Hematopoietic multipotent progenitor cell treated with erythropoietin and hydrocortisone succinate and interleukin-3 and kit ligand, for 8 days (in vitro differentiated cells): ENCODE results near the gene ZNF581.

Experiments
- DNase-seq: peaks from one replicate; pipeline ENCODE4 v3.0.0-alpha.2; 2015

Gene ZNF581

DNA sequence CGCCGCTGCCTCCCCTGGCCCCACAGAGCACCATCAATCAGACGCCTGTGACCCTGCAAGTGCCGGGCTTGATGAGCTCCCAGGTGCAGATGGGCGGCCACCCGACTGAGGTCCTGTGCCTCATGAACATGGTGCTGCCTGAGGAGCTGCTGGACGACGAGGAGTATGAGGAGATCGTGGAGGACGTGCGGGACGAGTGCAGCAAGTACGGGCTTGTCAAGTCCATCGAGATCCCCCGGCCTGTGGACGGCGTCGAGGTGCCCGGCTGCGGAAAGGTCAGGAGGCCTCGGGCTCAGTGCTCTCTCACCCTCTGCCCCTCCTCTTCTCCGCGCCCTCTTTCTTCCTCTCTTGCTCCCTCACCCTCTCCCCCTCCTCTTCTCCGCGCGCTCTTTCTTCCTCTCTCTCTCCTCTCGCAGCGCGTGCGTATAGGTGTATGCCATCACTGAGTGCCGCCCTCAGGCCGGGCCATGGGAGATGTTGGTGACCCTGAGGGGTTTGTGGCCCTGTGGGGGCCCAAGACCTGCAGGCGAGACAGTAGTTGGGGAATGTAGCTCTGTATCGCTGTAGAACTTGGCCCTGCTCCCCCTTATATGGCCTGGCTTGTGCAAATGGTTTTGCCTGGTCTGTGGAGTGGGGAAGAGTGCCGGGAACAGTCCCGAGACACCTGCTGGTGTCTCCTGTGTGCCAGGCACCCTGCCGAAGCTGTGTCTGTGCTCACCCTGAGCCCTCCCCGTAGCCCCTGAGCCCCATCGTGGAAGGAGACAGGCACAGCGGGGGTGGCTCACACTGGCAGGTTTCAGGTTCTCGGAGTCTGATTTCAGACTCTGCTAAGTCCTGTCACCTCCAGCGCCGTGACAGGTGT is 26.2 kb downstream of the ZNF581 start:
- DNase-seq, result no peak

GRCh38 chr19:55670280-55671053 is 27.0 kb downstream of the ZNF581 start:
- no peak for DNase-seq

DNA sequence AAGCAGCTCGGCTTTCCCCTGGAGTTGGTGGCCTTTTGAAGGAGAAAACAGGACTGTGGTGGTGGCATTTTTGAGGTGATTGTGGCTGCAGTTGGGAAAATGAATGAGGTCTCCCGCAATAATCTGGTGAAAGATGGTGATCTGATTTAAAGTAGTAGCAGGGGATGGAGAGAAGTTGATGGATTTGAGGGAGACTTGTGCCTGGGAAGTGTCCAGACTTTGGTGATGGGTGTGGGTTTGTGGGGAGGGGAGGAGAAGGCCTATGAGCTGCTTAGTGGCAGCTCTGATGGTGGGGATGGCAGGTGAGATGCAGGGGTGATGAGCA is 27.6 kb downstream of the ZNF581 start:
- no peak for DNase-seq

DNA sequence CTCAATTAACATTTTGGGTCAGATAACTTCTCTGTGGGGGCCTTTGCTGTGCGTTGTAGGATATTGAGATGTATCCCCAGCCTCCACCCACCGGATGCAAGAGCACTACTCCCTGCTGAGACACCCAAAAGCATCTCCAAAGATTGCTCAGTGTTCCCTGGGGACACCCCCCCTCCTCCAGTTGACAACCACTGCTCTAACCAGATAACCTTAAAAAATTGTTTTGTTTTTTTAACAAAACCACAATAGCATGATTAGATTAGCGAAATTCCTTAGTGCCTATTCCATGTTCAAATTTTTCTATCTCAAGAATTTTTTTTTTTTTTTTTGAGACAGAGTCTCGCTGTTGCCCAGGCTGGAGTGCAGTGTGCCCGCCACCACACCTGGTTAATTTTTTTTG is 29.0 kb downstream of the ZNF581 start:
- DNase-seq, result peak; percentile 27

GRCh38 chr19:55673465-55673864 is 30.0 kb downstream of the ZNF581 start:
- no peak for DNase-seq

DNA sequence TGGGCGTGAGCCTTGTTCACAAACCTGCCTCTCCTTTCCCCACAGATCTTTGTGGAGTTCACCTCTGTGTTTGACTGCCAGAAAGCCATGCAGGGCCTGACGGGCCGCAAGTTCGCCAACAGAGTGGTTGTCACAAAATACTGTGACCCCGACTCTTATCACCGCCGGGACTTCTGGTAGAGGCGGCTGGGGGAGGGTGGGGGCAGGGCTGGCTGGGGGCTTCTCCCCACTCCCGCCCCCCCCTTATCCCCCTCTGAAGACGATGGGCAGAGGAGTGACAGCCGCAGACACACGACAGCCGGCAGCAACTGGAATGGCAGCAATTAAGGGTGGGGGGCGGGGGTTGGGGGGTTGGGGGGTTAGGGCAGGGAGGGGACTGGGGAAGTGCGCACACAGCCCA is 30.4 kb downstream of the ZNF581 start:
- no peak for DNase-seq

DNA sequence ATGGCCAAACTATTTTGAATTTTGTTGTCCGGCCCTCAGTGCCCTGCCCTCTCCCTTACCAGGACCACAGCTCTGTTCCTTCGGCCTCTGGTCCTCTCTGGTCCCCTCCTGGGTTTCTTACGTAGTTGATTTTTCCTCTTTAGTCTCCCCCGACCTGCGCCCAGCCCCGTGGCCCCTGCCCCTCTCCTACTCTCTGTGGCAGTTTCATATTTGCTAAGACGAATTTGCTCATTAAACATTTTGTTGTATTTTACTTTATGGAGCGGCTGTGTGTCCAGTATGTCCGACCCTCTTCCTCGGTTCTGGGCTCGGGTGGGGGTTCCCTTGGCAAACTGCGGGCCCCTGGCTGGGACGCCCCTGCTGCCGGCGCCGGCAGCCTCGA is 31.0 kb downstream of the ZNF581 start:
- no peak for DNase-seq

DNA sequence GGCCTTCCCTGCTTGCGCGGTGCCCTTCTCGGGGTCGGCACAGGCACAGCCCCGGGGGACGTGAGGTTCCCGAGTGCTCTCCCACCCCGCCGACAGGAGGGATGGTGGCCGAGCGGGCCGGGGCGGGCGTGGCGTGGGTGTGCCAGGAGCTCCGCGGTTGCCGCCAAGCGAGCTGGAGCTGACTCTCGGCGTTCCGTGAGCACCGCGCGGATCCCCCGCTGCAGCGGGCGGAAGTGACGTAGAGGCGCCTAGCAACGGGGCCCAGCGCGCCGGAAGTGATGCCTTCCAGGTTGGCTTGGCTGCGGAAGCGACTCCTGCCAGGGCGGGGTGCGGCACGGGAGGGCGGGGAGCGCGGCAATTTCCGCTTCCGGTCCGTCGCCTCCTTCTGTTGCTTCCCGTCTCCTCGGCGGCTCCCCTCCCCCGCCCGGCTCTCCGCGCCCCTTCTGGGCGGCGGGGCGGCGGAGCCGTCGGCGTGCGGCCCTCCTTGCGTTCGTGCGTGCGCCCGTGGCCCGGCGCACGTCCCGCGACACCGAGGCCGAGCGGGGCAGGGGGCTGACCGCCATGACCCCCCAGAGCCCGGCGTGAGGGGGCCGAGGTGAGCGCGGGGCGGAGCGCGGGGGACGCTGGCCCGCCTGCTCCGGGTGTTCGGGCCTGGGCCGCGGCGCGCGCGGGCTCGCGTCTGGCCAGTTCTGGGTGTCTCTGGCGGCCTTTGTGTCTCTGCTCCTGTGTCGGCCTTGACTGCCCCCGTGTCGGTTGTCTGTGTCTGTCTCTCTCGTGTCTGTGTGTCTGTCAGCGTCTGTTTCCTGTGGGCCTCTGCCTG is 31.6 kb downstream of the ZNF581 start, which contains the start of gene EPN1:
Gene EPN1, plus strand, starts transcription at position 386 of the 820 bp plus-strand sequence. CDS start 3,402 bp downstream, outside the sequence.
- DNase-seq, result peak; percentile 97

DNA sequence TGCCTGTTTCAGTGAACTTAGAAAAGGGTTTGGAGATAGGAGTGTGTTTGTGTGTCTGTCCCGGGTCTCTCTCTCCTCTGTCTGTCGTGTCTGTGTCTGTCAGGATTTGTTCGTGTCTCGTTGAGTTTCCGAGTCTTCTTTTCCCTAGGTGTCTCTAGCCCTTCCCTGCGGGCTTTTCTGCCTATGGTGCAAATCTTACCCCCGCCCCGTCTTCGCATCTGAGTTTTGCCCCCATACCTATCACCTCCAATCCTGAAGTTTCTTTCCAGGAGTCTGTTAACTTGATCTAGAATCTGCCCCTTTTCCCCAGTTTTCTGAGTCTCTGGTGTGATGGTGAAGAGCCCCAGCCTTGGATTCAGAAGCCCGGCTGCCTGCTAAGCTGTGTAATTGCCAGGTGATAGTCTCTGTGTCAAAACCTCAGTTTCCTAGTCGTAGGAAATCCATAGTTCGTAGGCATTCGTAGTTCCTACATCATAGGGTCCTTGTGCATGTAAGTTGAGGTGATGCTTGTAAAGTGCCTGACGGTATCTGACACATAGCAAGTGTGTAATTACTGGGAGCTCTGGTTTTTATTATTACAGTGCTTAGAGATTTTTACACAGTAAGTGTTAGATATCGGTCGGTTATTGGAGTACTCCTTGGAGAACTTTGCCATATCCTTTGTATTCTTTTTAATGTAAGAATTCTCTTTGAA is 32.4 kb downstream of the ZNF581 start:
- DNase-seq, result no peak

- peak; percentile 91 for DNase-seq
Measured at GRCh38 chr19:55676383-55676782, 32.9 kb downstream of the ZNF581 start.

DNA sequence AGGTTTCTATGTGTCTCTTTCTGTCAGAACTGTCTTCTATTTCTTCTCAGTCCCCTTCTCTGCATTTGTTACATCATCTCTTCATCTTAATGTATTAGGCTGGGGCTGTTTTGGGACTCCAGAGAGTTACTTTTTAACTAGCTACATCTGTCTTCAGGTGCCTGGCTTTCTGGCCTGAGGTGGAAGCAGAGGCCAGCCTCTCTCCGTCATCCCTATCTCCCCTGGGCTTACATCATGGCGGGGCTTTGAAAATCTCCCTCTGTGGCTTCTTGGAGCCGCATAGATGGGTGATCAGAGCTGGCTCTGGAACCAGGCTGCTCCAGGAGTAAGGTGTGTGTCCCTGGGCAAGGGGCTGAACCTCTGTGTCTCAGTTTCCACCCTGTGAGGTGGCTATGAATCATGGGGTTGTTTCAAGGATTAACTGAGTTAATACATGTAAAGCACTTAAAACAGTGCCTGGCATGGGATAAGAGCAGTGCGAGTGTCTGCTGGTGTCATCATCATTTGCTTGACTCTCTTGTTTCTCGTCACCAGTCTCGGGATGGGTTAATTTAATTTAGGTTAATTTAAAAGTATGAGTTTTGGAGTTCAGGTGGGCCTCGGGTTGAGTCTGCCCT is 33.5 kb downstream of the ZNF581 start:
- no peak for DNase-seq

- no peak for DNase-seq
Measured at GRCh38 chr19:55677572-55678028, 34.2 kb downstream of the ZNF581 start.

GRCh38 chr19:55678121-55678671 is 34.7 kb downstream of the ZNF581 start:
- no peak for DNase-seq

DNA sequence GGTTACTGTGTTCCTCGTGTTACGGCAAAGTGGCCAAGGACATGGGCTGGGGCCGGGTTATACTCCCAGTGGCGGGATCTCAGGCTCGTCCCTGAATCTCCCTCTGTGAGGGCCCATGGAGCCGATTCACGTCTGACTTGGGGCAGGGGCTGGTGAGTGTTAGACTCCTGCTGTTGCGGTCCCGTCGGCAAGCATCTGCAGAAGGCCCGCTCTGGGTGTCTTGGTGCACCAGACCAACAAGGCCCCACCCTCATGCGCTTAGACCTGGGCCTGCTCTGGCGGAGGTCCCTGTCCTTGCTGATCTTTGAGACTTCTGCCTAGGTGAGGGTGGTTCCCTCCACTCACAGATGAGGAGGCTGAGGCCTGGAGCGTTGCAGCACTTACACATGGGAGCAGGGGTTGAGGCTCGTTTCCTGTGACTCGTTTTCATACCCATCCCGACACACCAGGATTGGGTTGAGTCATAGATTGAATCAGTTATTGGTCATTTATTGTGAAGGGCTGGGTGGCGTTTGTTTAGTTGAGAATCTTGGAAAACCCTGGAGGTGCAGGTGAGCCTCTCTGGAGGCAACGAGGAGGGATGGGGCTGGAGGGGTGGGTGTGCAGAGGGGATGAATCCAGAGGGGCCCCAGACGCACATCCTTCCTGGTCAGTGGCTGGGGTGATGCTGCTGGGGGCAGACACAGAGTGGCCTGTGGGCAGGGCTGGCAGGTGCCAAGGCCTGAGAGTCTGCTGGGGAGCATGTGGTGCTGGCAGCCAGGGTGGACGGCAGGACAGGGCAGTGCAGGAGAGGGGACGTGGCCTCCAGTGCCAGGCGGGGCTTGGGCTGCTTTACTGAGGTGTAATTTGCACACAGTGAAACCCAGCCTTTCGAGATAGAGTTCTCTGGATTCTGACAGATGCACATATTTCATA is 36.2 kb downstream of the ZNF581 start:
- DNase-seq, result no peak

DNA sequence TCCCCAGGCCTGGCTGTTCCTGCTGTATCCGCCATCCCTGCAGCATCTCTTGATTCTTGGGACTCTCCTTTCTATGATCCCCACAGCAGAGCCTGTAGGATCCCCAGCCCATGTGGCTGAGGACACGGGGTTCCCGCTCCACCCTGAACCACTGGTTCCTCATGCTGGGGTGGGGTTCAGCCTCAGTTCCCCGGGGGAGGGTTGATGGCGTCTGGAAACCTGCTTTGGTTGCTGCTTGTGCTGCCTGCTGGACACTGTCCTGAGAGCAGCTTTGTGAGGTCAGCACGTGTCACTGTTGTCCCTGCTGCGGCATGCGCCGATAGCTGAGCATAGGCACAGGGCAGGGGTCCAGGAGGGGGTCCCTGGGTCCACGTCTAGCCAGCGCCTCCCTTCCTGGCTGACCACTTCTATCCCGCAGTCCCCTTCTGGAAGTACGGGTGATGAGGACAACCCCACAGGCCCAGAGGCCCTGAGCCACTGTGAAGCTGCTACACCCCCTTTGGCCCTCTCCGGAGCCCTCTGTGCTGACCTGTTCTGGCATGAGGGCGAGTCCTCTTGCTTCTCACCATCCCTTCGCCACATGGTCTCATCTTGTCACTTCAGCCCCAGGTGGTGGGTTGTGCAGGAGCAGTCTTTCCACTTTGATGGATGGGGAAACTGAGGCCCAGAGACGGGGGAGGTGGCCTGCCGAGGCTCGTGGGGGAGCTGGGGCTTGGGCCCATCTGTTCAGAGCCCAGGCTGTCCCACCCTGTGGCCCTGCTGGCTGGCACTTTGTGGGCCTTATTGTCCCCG is 37.1 kb downstream of the ZNF581 start:
- no peak for DNase-seq

DNA sequence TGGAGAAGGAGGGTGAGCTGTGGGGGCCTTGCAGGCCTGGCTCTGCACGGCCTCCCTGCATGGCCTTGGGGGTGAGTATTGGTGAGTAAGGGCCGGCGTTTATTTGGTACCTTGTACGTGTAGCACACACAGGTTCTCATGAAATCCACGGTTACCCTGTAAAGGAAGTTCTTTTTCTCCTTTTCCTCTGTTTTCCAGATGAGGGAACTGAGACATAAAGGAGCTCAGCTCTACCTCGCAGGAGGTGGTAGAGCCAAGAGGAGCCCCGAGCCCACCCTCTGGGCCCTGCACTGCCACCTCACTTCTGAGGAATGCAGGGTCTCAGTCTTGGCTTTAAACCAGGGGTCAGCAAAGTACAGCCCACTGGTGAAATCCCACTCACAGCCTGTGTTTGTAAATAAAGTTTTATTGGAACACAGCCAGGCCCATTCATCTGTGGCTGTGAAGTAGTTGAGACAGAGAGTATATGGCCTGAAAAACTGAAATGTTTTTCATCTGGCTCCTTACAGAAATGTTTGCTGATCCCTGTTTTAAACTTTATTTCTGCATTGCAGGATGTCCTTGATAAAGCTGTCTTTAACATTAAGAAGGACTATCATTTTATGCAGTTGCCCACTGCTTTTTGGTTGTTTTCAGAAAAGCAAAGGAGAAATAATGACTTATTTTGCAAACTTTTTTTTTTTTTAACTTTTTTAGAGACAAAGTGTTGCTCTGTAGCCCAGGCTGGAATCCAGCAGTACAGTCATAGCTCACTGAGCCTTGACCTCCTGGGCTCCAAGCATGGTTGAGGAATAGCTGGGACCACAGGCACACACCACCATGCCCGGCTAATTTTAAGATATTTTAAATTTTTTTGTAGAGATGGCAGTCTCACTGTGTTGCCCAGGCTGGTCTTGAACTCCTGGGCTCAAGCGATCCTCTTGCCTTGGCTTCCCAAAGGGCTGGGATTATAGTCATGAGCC is 38.0 kb downstream of the ZNF581 start:
- no peak for DNase-seq

- no peak for DNase-seq
Measured at GRCh38 chr19:55683449-55684261, 40.2 kb downstream of the ZNF581 start.
